ENCODE results near the gene DQX1.

DQX1 gene

DNA sequence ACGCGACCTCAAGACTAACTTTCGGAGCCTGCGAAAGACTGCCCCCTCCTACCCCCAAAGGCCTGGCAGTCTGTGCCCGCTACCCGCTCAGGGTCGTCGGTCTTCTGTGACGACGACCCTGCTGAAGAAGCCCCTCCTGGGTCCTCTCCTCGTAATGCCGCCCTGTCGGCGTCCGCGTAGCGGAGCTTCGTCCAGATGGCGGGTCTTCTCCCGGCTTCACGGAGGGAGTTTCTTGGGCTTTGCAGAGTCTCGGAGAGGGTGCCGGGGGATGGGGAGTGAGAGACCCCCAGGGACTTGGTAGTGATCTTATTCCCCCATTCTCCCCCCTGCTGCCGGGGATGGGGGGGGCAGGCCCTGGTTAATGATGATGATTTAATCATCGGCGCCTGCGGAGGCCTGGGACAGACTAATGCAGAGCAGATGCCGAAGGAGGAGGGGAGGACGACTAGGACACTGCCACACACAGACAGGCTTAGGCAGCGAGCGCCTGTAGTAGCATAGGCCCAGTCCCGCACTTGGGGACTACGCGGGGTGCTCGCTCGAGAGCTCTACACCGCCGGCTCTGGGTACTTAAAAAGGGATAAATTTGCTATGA, 18.0 kb downstream of the DQX1 start:
- DNase-seq (ENCODE audit: low spot score), result no peak

DNA sequence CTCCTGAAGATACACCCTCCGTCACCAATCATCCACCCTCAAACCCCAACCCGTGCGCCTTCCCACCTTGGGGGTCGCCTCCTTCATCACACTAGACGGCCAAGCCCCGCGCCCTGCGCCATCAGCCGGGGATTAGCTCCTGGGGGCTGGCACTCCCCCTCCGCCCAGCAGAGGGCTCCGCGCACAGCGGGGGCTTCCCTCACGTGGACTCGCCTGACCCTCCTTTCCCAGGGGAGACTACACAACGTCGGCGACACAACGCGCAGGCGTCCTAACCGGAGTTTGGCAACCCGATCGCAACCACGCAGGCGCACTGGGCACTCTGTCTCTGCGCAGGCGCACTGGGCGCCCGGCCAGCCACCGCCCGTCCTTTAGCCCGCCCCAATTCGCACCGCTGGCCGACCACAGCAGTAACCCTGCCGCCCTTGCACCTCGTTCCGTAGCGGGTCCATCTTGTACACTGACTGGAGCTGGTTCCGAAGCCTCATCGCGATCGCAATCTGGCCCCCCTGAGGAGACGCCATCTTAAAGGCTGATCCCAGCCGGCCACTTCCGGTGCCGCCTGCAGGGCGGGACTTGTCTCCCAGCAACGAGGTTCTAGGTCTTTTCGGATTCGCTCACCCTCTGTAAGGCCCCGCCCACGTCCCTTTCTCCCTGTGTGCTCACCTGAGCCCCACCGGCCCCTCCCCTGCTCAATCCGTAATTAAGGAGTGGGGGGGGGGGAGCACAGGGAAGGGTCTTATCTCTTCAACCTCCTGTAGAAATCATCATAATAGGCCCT, 18.7 kb downstream of the DQX1 start, which contains the start of gene PCGF1:
PCGF1 (minus strand) TSS at position 551 of the 781 bp plus-strand sequence; CDS start at position 524, 27 bp downstream.
- peak; percentile 95 for DNase-seq (ENCODE audit: low spot score)

DNA sequence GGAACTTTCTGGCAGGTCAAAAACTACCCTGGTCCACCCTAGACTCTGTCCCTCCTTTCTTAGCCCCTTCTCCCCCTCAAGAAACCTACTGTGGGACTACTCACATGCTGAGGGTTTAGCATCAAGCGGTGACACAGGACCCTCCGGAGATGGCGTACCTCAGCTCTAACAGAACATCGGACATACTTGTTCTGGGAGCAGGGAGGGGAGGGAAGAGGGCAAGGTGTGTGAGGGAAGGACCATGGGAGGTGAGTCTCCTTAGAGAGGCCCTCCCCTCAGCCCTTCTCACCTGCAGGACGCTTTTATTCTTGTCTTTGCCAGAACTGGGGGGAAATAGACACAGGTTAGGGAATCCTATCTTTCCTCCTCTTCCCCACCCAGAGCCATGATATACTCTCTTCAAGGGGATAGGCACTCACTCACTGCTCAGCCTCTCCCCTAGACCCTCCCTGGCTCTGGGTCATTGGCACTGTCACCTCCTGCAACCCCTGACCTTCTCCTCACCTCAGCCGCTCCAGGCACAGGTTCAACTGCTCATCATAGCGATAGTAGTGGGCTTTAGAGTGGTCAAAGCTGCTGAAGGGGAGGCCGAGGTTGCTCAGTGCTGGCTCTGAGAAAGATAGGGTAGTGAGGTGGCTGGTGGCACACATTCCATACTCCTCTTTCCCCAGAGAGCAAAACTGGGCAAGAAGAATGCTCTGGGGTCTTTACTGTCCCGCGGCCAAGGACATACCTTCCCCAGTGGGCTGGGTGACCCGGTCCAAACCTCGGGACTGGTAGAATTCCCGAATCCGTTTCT, 20.4 kb downstream of the DQX1 start:
- no peak for DNase-seq (ENCODE audit: low spot score)

DNA sequence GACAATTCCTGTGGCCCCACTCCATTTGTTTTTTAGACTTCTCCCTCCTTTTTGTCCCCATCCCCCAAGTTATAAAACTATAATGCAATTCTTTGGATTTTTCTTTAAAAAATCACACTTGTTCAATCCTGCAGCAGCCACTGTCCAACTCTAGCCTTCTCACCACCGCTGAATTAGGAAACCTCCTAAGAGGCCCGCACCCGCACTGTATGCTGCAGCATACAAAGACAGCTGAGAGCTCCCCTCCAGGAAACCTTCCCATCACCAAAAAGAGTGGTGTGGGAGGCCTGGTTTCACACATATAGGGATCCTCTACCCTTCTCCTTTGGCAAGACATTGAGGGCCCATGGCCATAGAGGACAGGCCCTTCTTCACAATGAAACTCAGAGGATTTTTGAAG, 21.4 kb downstream of the DQX1 start:
- no peak for DNase-seq (ENCODE audit: low spot score)

DNA sequence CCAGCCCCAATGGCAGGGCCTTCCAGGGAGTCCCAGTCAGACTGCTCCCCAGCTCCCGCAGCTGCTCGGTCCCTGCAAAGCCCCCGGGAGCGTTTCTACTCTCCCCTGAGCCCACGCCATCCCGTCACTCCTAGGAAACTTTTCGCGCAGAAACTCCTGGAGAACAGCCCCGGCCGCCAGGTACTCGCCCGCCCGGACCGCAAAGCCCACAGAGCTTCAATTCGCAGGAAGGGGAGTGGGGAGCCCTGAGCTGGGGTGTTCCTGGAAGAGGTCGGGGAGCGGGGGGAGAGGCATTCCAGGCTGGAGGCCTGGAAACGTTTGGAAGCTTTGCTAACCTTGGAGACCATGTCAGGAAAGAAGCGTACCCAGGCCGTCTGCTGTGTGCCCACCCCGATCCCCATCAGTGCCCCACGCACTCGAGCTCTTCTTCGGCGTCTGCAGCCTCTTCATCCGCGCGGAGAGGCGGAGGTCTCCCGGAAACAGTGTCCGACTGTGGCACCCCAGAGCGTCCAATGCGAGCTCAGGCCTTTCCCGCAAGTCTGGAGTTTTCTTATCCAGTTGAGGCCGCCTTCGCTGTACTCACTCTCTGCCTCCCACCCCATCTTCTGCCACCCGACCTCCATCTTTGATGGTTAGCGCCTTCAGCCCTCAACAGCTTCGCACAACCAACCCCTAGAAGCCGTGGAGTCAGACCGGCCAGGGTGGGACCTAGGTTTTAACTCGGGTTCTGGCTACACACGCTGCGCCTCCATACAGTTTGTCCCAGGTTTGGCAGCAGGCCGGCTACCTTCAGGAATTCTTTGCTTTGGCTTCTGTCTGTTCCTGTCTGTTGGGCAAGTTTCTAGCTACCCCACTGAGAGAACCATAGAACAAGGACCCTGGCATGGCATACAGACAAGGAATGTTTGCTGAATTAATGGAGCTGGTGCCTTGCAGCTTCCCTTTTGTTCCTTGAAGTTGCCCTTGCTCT, 22.2 kb downstream of the DQX1 start:
- no peak for DNase-seq (ENCODE audit: low spot score)

DNA sequence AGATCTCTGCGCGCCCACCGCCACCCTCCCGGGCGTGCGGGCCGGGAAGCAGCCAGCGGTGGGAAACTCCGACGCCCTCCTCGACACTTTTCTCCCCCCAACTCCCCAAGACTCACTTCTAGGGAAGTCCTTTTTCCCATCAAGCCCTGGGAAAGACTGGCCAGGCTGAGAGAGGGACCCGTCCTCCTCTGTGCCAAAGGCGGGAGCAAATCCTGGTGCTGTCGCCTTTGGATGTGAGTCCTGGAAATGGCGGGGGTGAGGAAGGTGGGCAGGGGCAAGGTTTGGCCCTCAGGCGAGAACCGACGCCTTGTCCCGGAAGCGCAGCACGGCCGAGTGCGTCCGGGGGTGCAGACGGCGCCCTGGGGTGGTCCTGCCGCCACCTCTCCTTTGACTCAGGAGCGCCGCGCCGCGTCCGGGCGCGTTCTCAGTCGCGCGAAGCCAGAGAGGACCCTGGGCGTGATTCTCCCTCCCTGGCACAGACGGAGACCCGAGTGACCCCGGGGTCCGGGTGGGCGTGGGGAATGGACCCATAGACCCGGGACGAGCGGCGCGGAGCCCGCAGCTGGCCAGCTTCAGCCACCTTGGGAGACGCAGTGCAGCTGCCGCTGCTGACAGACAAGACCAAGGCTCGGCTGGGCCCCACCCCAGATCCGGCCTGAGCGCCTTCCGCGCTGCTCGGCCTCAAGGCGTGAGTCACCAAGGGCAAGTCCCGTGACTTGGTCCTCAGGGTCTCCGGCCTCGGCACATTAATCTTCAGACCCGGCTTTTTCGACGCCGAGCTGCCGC, 23.1 kb downstream of the DQX1 start:
- peak; percentile 88 for DNase-seq (ENCODE audit: low spot score)

DNA sequence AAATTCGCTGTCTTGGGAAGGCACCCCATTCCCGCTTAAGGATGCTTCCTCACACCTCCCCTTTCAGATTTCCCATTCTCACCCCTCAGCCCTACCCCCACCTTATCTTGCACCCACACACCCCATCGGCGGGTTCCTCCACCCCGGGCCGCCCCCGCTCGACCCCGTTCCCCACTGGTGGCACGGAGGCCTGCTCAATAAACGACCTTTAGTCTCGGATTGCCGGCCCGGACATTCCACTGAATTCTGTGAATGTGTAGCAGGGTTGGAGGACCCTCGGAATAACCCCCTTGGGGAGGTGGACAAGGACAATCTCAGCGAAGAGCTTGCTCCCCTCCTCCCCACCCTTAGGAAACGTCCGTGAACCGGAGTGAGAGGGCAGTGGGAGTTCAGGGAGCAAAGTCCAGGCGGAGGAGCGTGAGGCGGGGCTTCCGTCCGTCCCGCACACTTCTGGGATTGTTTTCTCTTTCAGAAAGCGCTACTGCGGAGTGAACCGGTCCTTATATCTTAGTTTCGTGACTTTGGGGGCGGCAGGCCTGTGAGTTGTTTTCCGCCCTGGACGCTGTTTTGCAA, 23.8 kb downstream of the DQX1 start:
- no peak for DNase-seq (ENCODE audit: low spot score)

DNA sequence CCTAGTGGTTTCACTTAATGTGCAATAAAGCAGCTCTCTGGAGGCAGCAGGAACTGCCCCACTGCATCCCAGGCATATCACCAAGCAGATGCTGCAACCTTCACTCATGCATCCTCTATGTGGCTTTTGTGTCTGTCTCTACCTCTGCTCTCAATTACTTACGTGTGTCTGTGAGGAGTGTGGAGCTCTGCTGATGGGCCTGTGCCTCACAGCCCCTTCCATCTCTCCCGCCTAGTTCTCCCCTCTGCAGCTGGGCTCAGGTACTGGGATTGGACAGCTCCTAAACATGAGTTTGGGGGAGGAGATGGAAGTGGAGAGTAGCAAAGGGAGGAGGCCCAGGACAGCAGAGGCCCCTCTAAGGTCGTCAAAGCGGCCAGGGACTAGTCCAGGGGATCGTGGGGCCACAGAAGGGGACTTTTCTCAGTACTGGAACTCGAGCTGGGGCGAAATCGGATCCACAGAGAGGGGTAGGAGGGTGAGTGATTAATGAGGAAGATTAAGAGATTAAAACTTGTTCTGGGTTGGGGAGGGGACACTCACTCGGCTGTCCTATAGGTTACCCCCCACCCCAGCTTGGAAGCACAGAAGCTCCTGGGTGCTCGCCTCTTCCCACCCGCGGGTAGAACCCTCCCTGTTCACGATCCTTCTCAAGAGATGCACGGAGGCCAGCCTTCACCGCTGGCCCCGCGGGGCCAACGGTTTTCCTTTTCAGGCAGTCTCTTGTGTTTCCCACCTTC, 24.5 kb downstream of the DQX1 start:
- no peak for DNase-seq (ENCODE audit: low spot score)

DNA sequence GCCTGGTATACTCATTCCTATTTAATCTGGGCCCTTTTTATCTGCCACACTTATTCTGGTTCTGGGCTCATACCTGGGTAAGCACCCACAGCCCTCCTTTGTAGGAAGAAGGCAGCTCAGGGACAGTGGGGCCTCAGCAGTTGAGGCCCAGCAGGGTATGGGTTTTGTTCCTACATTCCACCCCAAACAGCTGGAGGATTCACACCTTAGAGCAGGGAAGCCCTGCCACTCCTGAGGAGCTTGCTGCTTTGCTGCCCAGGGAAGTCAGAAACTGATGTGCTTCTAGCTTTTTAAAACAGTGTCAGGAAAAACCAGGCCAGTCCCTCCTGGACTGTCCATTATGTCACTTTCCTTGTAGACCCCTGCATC, 25.5 kb downstream of the DQX1 start:
- DNase-seq (ENCODE audit: low spot score), result no peak

DNA sequence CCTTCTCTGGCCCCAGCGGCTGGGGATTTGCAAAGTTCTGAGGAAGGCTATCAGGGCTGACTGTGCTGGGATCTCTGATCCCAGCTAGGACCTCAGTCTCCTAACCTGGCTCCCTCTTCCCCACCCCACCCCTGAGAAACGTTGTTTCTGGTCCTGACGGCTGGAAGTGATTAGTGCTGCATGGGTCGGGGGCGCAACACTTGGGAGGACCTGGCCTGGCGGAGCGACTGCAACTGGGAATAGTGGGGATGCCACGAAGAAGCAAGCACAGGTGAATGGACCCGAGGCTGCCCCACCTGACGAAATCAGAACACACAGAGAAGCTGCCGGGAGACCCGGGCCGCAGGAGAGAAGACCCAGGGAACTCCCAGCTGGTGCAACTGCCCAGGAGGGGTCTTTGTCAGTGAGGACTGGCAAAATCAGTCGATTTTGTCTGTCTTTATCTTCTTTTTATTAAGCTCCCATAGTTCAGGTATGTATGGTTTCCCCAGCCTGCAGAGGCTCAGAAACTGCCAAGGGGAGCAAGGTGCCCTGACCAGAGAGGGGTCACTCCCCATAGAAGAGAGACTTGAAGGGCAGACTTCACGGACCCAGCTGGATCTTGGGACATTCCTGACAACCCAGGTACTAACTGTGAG, 26.0 kb downstream of the DQX1 start:
- no peak for DNase-seq (ENCODE audit: low spot score)

DNA sequence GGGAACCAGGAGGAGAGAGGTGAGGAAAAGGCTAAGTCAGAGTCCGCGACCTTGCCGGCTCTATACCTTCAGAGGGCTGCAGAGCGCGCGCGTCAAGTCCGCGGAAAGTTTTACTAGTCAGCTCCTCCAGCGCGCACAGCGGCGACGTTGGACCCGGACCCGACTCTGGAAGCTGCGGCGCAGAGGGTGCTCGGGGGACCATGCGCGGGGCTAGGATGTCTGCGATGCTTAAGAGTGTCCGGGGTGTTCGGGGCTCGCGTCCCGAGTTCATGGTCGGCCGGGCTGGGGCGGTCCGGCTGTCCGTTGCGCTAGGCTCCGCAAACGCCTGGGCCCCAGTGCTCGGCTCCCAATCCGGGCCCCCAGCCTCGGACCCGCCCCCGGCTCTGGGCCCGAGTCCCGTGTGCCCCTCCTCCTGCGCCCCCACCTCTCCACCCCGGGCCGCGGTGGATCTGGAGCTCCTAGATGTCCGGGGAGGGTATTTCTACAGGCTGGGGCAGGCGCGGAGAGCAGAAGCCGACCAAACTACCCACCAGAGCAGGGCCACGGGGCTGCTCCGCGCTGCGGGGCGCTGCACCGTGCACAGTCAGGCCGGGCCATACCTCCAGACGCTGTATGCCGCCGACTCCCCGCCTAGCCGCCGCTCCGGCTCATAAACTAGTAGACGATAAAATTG, 26.6 kb downstream of the DQX1 start, which contains the start of gene LBX2:
LBX2 (minus strand) TSS at position 337 of the 673 bp plus-strand sequence; CDS start at position 271, 66 bp downstream.
- no peak for DNase-seq (ENCODE audit: low spot score)

DNA sequence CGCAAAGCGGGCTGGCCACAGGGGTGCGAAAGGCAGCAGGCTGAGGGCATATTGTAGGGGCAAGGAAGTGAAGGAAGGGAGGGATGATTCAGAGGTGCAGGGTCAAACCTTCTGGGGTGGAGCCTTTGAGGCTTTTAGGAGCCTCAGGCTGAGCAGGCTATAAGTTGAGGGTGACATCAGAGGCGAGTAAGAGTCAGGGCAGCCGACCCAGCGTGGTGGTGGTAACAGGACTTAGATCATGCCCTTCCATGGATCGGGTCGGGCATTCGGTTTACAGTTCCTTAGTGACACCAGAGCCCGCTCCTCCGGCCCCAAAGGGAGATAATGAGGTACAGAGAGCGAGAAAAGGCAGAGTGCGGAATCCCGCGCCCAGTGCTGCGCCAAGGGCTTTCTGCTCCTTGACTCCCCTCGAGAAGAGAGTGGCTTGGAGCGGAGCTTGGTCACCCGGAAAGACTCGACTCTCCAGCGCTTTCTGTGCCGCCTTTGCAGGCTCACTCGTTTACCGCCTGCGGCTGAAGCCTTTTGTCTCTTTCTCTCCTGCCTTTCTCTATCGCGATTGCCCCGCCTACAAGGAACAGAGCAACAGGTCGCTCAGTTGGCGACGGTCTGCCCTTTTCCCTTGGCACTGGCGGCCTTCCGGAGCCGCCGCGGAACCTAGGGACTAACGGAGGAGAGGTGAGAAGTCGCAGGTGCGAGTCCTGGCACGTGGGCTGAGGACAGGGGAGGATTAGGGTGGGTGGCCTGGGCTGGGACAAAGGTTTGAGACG, 27.3 kb downstream of the DQX1 start:
- no peak for DNase-seq (ENCODE audit: low spot score)

DNA sequence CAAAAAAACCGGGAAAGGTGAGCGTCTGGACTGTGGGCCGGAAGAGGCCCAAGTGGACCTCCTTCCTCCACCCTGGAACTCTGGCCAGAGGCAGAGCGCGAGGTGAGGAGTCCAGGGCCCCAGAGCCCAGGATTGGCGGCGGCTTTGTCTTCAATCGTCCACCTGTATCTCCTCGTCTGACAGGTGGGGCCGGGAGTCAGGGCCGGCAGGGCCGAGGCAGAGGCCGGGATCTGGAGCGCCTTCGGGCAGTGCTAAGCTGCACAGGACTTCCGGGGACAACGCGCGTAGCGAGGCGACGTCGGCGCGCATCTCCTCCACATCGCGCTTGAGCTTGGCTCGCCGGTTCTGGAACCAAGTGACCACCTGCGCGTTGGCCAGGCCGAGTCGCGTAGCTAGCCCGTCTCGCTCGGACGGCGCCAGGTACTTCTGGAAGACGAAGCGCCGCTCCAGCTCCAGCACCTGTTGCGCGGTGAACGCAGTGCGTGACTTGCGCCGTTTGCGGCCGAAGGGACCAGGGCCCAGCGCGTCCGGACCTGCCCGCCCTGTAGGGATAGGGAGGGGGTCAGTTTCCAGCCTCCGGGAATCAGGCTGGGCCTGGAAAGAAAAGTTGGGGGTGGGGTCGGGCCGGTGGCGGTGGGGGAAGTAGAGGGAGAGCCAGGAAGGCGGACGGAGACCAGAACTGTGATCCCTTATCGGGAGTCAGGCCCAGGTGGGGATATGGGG, 28.1 kb downstream of the DQX1 start:
- no peak for DNase-seq (ENCODE audit: low spot score)

DNA sequence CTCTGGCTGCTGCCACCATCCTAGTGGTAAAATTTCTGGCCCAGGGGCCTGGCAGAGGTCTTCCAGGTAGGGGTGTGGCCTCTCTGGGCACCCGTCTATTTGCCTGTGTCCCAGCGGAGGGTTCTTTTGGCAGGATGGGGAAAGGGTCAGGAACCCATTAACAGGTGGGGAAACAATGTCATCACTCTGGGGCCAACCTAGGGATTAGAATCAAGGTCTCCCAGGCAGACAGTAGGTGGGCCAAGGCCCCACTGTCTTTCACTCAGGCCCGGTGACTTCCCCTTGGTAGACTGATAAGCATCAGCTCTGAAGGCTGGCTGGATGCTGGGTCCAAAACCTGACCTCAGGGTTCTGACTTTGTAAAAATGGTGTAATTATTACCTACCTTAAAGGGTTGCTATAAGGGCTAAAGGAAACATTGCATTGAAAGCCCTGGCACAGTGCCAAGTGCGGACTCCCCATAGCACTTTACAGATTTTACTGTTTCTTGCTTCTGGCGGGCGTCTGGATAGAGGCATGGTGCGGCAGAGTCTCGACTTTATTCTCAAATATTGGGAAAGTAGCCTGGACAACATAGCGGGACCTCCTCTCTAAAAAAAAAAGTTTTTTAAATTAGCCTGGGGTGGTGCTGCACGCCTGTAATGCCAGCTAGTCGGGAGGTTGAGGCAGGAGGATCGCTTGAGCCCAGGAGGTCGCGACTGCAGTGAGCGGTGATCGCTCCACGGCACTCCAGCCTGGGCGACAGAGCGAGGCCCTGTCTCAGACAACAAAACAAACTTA, 28.8 kb downstream of the DQX1 start:
- DNase-seq (ENCODE audit: low spot score), result no peak

DNA sequence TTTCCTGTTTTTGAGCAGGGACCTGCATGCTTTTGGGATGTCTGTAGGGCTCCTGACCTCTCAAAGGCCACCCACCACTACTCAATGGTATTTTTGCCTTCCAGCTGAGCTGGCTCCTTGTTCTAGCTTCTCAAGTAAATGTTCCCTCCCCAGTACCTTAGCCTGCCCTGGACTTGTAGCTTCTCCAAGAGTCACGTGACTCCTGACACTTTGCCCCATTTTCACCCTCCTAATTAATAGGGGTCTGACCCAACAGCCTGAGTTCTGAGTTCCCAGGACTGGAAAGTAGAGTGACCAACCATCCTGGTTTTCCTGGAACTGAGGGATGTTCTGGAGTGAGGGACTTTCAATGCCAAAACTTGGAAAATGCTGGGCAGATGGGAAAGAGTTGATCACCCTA, 30.6 kb downstream of the DQX1 start:
- no peak for DNase-seq (ENCODE audit: low spot score)

DNA sequence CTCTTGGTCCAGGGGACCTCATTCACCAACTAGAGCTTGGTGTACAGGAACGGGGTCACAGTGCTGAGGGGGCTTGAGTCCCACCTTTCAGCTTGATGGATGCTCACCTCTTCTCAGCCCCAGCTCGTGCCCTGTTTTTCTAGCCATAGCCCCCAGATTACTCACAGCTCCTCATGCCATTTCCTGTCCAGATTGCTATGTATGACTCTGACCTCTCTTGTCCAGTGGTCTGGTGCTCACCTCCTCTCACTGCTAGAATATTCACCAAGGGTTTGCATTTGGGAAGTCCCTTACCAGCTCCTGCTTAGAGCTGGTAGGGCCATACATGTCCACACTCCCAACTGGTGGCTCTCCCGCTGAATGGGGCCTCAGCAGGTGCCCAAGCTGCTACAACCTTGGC, 32.5 kb downstream of the DQX1 start:
- DNase-seq (ENCODE audit: low spot score), result no peak

Data from kidney capillary endothelial cell (primary cell).